ENCODE data around the gene UACA. TPM values are rescaled to one million over a fixed set of nuclear protein-coding genes. Genes with fewer than 3 reads are reported as not detected.
A peak's percentile ranks its signal among the peaks of the same experiment; 100 is the strongest.

The UACA gene
- total and polyA plus RNA-seq, 8 donors, result 15.4 to 39.5 (median 21.4) TPM

GRCh38 chr15:70703096-70703878 lies 60.1 kb downstream of the UACA start:
- ATAC-seq (peak in 2 of 4 donors; percentile 31 to 35), FAIRE-seq (no peak), DNase-seq (no peak)
- peak overlapping the region in 2 of 4 donors; percentile 12 to 28 for H3K27ac ChIP-seq
- H3K9me3 ChIP-seq, result no peaks in the 10 kb centered on the region
- intact Hi-C loops (cut with DNase I), result no loop called here
- TF ChIP-seq, protein P1, sequence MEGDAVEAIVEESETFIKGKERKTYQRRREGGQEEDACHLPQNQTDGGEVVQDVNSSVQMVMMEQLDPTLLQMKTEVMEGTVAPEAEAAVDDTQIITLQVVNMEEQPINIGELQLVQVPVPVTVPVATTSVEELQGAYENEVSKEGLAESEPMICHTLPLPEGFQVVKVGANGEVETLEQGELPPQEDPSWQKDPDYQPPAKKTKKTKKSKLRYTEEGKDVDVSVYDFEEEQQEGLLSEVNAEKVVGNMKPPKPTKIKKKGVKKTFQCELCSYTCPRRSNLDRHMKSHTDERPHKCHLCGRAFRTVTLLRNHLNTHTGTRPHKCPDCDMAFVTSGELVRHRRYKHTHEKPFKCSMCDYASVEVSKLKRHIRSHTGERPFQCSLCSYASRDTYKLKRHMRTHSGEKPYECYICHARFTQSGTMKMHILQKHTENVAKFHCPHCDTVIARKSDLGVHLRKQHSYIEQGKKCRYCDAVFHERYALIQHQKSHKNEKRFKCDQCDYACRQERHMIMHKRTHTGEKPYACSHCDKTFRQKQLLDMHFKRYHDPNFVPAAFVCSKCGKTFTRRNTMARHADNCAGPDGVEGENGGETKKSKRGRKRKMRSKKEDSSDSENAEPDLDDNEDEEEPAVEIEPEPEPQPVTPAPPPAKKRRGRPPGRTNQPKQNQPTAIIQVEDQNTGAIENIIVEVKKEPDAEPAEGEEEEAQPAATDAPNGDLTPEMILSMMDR (IDR thresholded peaks at IDR 0.05), result no peak
- H3K4me1 ChIP-seq, result peaks cover 21 to 33% (median 24%) of the 10 kb centered on the region in 3 donors
- WGBS, 2 donors, result 72 to 73% methylated on average over 7 of the region's 7 CpGs
- H3K27me3 ChIP-seq, result no peaks in the 10 kb centered on the region
- H3K36me3 ChIP-seq, result no peaks in the 10 kb centered on the region
- H3K4me3 ChIP-seq, result no peak overlapping the region

- peaks cover 26 to 37% (median 27%) of the 10 kb centered on the region in 3 donors for H3K4me1 ChIP-seq
- TF ChIP-seq, protein P1 (IDR thresholded peaks at IDR 0.05), result no peak
- intact Hi-C loops (cut with DNase I), result no loop called here
- H3K4me3 ChIP-seq, result no peak overlapping the region
- H3K36me3 ChIP-seq, result no peaks in the 10 kb centered on the region
- FAIRE-seq, result no peak
- DNase-seq, result no peak
- 75 to 77% methylated on average over 2 of the region's 2 CpGs for WGBS, 2 donors
- no peaks in the 10 kb centered on the region for H3K27me3 ChIP-seq
- no peaks in the 10 kb centered on the region for H3K9me3 ChIP-seq
- H3K27ac ChIP-seq, result peak overlapping the region in 2 of 4 donors; percentile 37 to 42
- ATAC-seq, result peak in 1 of 4 donors; percentile 23
Measured at GRCh38 chr15:70702584-70702983, 60.8 kb downstream of the UACA start.

DNA sequence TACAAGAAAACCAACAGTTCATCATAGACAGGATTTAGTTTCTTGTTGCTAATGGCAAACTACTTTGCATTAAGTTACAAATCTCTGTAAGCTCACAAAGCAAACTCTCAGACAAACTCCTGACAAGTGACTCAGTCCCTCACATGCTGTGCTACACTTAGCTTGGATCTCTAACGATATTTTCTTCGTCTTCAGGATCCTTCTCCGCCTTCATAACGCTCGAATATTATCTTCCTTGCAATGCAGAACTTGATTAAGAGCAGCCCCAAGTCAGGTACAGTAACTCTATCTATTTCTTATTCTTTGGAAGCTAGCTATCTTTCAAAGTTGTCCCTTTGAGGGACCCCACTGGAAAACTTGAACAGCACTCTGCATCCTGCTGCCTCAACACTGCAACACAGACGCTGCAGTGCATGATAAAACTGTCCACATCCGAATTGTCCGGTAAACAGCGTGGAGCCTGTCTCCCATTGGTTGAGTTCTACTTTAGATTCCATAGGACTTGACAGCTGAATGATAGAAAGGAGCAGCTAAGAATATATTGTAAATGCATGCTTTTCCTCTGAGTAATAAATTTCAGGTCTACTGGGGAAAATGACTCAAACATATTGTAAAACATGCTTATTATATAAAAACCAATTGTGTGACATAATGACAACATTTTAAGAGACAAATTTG lies 61.3 kb downstream of the UACA start:
- peak overlapping the region in 2 of 4 donors; percentile 37 to 42 for H3K27ac ChIP-seq
- no peak for FAIRE-seq
- 59 to 61% methylated on average over 9 of the region's 9 CpGs for WGBS, 2 donors
- peaks cover 26 to 37% (median 27%) of the 10 kb centered on the region in 3 donors for H3K4me1 ChIP-seq
- peak in 3 of 4 donors; percentile 36 to 59 (median 56) for ATAC-seq
- H3K9me3 ChIP-seq, result no peaks in the 10 kb centered on the region
- TF ChIP-seq, protein P1 (IDR thresholded peaks at IDR 0.05), result no peak
- H3K4me3 ChIP-seq, result peak overlapping the region in 1 of 4 donors; percentile 4
- no peaks in the 10 kb centered on the region for H3K27me3 ChIP-seq
- DNase-seq, result no peak
- H3K36me3 ChIP-seq, result no peaks in the 10 kb centered on the region
- intact Hi-C loops (cut with DNase I), result no loop called here

DNA sequence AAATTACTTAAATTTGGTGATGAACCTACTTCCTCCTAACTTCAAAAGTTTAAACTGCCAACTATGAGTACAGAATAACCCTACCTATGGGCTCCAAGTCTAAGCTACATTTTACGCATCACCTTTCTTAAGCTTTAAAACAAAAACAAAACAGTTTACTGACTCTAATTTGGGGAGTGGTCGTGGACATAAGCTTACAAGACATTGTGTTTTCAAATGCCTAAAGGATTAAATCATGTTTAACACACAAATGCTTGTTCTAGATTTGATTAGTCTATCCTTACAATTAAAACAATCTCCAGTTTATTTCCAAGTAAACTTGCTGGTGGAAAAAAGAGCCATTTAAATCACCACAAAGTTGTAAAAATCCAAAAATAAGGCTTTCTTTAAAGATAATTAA lies 62.2 kb downstream of the UACA start:
- intact Hi-C loops (cut with DNase I), result no loop called here
- peak overlapping the region in 2 of 4 donors; percentile 37 to 42 for H3K27ac ChIP-seq
- no peak overlapping the region for H3K4me3 ChIP-seq
- no peak for DNase-seq
- ATAC-seq, result no peak
- H3K36me3 ChIP-seq, result no peaks in the 10 kb centered on the region
- H3K9me3 ChIP-seq, result no peaks in the 10 kb centered on the region
- H3K4me1 ChIP-seq, result peaks cover 26 to 37% (median 27%) of the 10 kb centered on the region in 3 donors
- TF ChIP-seq, protein P1 (IDR thresholded peaks at IDR 0.05), result no peak
- no peak for FAIRE-seq
- WGBS, 2 donors, result 73% methylated on average over 2 of the region's 2 CpGs
- no peaks in the 10 kb centered on the region for H3K27me3 ChIP-seq

Data from pancreas (tissue), 10 donors.